ENCODE data around the gene PLCG1. TPM values are rescaled to one million over a fixed set of nuclear protein-coding genes. Genes with fewer than 3 reads are reported as not detected.
"Not testable (repeated sequence)": the region's sequence is repeated elsewhere in the genome, so short reads cannot be mapped to it uniquely, and the experiment has no call there.

The PLCG1 gene
- total RNA-seq, 2 donors from 2014 or later, result 227 to 257 TPM

GRCh38 chr20:41111578-41111951 lies 25.8 kb upstream of the PLCG1 start:
- Histone ChIP-seq H3K27me3 (ENCODE audit: control insufficient read depth, insufficient read depth, low read length, poor library complexity, severe bottlenecking) (no peaks in the 10 kb centered on the region), H3K9ac (ENCODE audit: extremely low read depth, low read length, poor library complexity, severe bottlenecking) (no peak overlapping the region), H3K4me1 (ENCODE audit: control insufficient read depth, insufficient read depth, low read length) (peaks cover 4% of the 10 kb centered on the region), H3K4me3 (ENCODE audit: low read length) (no peak overlapping the region), H3K36me3 (ENCODE audit: control insufficient read depth, insufficient read depth, low read length) (peaks cover 88% of the 10 kb centered on the region), H3K27ac (ENCODE audit: low read depth, low read length) (no peak overlapping the region), H3K9me3 (ENCODE audit: control insufficient read depth, low read length) (no peaks in the 10 kb centered on the region)
- H3K4me3 Mint-ChIP-seq, result no peak overlapping the region
- peaks cover 9% of the 10 kb centered on the region for H3K4me1 Mint-ChIP-seq
- DNase-seq, result no peak
- 96 to 100% methylated on average over 1 to 4 of the region's 5 CpGs for WGBS, 2 experiments (ENCODE audit: insufficient coverage in 1 of 2, insufficient read length in 1 of 2)
- peak overlapping the region; percentile 20 for H3K27ac Mint-ChIP-seq
- no peaks in the 10 kb centered on the region for H3K27me3 Mint-ChIP-seq (ENCODE audit: insufficient read depth)
- no peak for TF ChIP-seq CTCF (conservative IDR thresholded peaks at IDR 0.05)
- no peaks in the 10 kb centered on the region for H3K9me3 Mint-ChIP-seq
- H3K36me3 Mint-ChIP-seq (ENCODE audit: low read depth), result peaks cover 77% of the 10 kb centered on the region

DNA sequence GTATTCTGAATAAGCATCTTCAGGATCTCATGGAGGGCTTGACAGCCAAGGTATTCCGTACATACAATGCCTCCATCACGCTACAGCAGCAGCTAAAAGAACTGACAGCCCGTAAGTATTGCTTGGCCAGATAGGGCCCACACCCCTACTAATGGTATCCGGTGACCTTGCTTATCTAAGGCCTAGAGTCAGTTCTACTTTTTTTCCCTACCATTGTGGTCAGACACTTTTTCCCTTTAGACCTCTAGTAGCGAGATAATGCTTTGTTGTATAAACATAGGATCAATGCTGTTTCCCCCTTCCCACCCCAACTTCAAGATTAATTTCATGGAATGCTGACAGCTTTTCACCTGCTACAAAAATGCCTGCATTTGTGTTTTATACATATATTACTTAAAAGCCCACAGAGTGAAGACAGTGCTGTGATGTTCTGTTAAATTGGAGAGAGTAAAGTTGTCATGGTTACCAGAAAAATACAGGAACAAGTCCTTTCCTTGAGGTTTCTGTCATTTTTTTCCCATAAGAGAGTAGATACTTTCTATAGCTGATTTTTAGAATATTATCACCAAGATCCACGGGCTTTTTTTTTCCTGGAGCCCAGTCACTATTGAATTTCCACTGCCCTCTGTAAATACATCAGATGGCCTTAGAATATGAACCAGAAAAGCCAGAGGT lies 20.9 kb upstream of the PLCG1 start:
- H3K4me1 Mint-ChIP-seq, result no peaks in the 10 kb centered on the region
- no peak for TF ChIP-seq CTCF (conservative IDR thresholded peaks at IDR 0.05)

GRCh38 chr20:41118159-41118558 lies 19.2 kb upstream of the PLCG1 start:
- H3K27me3 ChIP-seq (ENCODE audit: control insufficient read depth, insufficient read depth, low read length, poor library complexity, severe bottlenecking); H3K27ac Mint-ChIP-seq; DNase-seq; H3K27ac ChIP-seq (ENCODE audit: low read depth, low read length); H3K27me3 Mint-ChIP-seq (ENCODE audit: insufficient read depth); H3K4me1 Mint-ChIP-seq; H3K4me3 ChIP-seq (ENCODE audit: low read length); H3K9me3 ChIP-seq (ENCODE audit: control insufficient read depth, low read length); H3K4me3 Mint-ChIP-seq; H3K4me1 ChIP-seq (ENCODE audit: control insufficient read depth, insufficient read depth, low read length); H3K9ac ChIP-seq (ENCODE audit: extremely low read depth, low read length, poor library complexity, severe bottlenecking); H3K9me3 Mint-ChIP-seq: not testable (repeated sequence)
- H3K36me3 Mint-ChIP-seq (ENCODE audit: low read depth), result peaks cover 83% of the 10 kb centered on the region
- WGBS, 2 experiments (ENCODE audit: insufficient coverage in 1 of 2, insufficient read length in 1 of 2), result 91 to 94% methylated on average over 6 of the region's 6 CpGs
- H3K36me3 ChIP-seq (ENCODE audit: control insufficient read depth, insufficient read depth, low read length), result peaks cover 93% of the 10 kb centered on the region

More for the DNA sequence above, 20.9 kb upstream of the PLCG1 start:
- Histone ChIP-seq H3K27me3 (ENCODE audit: control insufficient read depth, insufficient read depth, low read length, poor library complexity, severe bottlenecking) (no peaks in the 10 kb centered on the region), H3K9ac (ENCODE audit: extremely low read depth, low read length, poor library complexity, severe bottlenecking) (no peak overlapping the region), H3K4me3 (ENCODE audit: low read length) (no peak overlapping the region), H3K27ac (ENCODE audit: low read depth, low read length) (no peak overlapping the region), H3K9me3 (ENCODE audit: control insufficient read depth, low read length) (no peaks in the 10 kb centered on the region), H3K36me3 (ENCODE audit: control insufficient read depth, insufficient read depth, low read length) (peaks cover 92% of the 10 kb centered on the region), H3K4me1 (ENCODE audit: control insufficient read depth, insufficient read depth, low read length) (no peaks in the 10 kb centered on the region)
- Mint-ChIP-seq H3K9me3 (no peaks in the 10 kb centered on the region), H3K4me3 (no peak overlapping the region), H3K36me3 (ENCODE audit: low read depth) (peaks cover 84% of the 10 kb centered on the region), H3K27ac (no peak overlapping the region), H3K27me3 (ENCODE audit: insufficient read depth) (no peaks in the 10 kb centered on the region)
- 95 to 98% methylated on average over 4 to 6 of the region's 6 CpGs for WGBS, 2 experiments (ENCODE audit: insufficient coverage in 1 of 2, insufficient read length in 1 of 2)
- no peak for DNase-seq

GRCh38 chr20:41118632-41119031 lies 18.7 kb upstream of the PLCG1 start:
- no peaks in the 10 kb centered on the region for H3K27me3 ChIP-seq (ENCODE audit: control insufficient read depth, insufficient read depth, low read length, poor library complexity, severe bottlenecking)
- Mint-ChIP-seq H3K27me3 (ENCODE audit: insufficient read depth) (no peaks in the 10 kb centered on the region), H3K36me3 (ENCODE audit: low read depth) (peaks cover 83% of the 10 kb centered on the region), H3K27ac (no peak overlapping the region), H3K4me1 (no peaks in the 10 kb centered on the region), H3K9me3 (no peaks in the 10 kb centered on the region), H3K4me3 (no peak overlapping the region)
- 100% methylated on average over 2 to 3 of the region's 3 CpGs for WGBS, 2 experiments (ENCODE audit: insufficient coverage in 1 of 2, insufficient read length in 1 of 2)
- DNase-seq, result no peak
- H3K27ac ChIP-seq (ENCODE audit: low read depth, low read length), result no peak overlapping the region
- no peak overlapping the region for H3K9ac ChIP-seq (ENCODE audit: extremely low read depth, low read length, poor library complexity, severe bottlenecking)
- H3K4me1 ChIP-seq (ENCODE audit: control insufficient read depth, insufficient read depth, low read length), result no peaks in the 10 kb centered on the region
- no peak overlapping the region for H3K4me3 ChIP-seq (ENCODE audit: low read length)
- no peaks in the 10 kb centered on the region for H3K9me3 ChIP-seq (ENCODE audit: control insufficient read depth, low read length)
- TF ChIP-seq CTCF (conservative IDR thresholded peaks at IDR 0.05), result no peak
- peaks cover 94% of the 10 kb centered on the region for H3K36me3 ChIP-seq (ENCODE audit: control insufficient read depth, insufficient read depth, low read length)
